Measurements from ENCODE around the gene AKAP8L.
"Not testable (repeated sequence)": the region's sequence is repeated elsewhere in the genome, so short reads cannot be mapped to it uniquely, and the experiment has no call there.

AKAP8L gene

DNA sequence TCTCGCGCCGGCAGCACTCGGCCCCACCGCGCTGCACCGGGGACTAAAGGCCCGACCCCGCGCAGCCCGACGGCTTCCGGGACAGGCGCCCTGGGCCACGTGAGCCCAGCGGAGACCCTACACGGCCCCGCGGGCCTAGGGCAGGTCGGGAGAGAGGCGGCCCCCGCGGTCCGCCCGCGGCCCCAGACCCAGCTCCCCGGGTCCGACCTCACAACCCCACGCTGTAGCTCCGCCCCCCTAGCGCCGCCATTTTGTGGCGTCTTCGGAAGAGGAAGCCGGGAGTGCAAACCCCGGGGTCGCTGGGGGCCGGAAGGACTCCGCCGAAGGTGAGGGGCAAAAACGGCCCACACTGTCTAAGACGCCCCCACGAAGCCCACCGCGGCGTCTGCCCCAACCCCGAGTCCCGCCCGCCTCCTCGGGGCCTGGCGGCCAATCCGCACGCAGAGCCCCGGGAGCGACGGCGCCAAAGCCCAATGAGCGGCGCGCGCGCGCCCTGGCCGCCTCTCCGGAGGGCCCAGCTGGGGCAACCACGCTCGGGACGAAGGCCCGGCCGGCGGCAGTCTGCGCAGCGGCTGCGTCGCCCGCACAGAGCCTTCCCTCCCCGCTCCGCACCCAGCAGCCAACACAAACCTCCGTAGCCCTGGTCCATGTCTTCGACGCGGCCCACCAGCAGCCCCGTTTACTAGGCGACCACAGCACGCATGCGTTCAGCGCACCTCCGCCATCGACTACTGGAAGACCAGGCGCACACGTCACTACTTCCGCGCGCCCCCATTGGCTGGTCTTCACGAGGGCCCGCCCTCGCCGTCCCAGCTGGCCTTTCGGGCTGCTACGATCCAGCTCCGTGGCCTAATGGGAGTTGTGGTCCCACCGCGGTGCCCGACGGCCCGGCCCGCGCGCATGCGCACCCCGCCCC, 39.4 kb downstream of the AKAP8L start, which contains the start of gene AKAP8:
Gene AKAP8 (minus strand): TSS at position 705 of the 916 bp plus-strand sequence. CDS start 56 bp downstream, at position 649.
- FAIRE-seq: no peak

DNA sequence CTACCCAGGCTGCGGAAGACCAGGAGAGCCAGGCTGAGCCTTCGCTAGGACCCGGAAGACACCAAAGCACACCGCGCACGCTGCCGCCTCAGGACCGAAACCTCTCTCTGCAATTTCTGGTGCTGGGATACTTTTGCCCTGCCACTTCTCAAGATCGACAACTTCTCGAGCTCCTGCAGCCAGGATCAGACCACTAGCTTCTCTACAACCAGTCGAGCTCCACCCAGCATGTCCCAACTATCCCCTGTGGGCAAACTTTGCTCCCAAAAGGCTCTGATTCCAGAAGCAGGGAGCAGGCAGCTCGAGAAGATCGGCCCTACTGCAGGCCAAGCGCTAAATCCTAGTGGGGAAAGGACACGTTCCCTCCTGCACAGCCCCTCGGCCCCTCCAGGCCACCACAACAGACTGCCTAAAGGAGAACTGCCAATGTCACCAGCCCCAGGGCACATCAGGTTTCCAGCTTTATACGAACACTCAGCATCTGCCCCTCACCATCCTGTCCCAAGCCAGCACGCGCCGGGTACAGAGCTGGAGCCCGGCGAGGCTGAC, 40.2 kb downstream of the AKAP8L start:
- no peak for FAIRE-seq

DNA sequence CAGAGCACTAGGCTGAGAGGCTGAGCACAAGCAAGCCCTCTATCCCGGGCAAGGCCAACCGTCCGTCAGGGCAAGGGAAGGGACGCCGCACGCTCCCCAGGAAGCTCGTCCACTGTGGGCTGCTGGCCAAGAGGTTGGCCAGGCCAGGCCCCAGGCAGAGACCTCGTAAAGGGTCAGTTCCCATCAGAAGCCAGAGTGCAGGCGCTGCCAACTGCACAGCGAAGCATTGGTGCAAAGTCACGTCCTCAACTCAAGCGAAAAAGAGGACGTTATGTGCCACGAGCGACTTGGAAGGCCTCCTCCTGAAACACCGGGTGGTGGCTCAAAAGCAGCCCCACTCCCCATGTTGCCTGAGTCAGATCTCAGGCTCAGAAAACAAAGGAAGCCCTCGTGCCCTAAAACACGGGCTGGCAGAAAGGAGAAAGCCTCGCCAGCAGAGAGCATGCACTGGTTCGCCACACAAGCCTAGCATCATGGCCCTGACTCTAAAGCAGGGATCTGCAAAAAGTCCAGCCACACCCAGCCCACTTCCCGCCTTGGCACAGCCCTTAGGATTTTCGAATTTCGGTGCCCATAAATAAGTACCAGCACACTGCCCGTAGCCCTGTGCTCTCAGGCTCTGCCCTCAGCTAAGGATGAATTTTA, 43.9 kb downstream of the AKAP8L start:
- no peak for FAIRE-seq

DNA sequence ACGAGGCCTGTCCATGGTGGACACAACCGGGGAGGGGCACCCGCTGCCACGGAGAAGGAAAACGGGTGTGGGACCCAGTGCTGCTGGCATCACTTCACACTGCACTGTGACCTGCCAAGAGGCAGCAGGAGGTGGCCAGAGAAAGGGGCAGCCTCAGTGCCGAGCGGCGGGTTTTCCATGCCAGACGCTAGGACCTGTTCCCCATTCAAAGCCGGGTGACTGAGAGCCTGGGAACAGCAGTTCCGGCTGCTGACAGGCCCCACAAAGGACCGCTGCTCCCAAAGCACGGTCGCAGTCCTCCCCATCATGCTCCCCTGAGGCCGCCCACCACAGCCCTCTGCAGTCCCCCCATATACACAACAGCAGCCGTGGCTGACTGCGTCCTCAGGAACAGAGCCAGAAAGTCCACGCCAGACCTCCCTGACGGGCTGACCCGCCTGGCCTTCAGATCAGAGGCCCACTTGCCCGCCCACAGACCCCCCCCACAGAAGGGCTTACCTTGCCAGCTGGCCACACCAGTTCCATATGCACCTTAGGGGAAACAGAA, 44.6 kb downstream of the AKAP8L start:
- FAIRE-seq: no peak

DNA sequence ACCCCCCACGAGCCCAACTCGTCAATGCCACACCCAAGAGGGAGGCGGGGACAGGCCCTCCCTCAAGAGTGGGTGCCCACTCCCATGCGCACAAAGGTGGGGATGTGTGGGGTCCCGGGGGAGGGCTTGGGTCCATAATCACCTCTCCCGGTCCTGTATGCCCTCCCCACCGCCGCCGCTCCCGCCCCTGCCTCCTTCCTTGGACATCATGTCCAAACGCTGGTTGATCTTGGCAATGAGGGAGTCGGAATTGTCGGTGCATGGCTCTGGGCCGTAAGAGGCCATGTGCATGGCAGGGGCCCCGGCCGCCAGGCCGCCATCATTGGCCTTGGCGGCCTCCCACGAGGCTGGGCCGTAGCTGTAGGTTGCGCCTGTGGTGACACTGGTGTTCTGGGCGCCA, 45.1 kb downstream of the AKAP8L start:
- no peak for FAIRE-seq

DNA sequence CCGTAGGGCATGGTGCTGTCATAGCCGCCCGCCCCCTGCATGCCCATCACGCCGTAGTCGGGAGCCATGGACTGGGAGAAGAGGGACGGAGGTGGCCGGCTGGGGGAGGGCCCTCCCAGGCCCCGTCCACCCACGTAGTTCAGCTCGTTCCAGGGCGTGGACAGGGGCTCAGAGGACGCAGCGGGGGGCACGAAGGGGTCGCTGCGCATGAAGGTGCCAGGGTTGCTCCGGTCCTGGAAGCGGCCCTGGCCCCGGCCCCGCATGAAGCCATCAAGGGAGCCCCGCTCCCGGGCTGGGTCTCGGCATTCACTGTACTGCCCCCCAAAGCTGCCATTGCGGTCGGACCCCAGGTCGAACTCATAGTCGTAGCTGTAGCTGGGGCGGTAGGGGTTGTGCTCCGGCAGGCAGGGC, 45.9 kb downstream of the AKAP8L start:
- no peak for FAIRE-seq

DNA sequence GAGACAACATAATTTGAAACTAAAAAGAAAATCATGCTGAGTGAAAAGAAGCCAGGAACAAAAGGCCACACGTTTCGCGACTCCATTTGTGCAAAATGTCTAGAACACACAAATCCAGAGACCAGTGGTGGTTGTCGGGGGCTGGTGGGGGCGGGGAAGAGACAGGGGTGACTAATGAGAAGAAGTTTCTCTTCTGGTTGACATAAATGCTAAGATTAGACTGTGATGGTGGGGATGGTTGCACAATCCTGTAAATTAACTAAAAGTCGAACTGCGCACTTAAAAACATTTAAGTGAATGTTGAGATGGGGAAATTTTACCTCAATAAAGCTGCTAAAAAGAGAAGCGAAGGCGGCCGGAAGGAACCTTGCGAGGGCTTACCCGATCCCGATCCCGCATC, 46.3 kb downstream of the AKAP8L start:
- FAIRE-seq: no peak

DNA sequence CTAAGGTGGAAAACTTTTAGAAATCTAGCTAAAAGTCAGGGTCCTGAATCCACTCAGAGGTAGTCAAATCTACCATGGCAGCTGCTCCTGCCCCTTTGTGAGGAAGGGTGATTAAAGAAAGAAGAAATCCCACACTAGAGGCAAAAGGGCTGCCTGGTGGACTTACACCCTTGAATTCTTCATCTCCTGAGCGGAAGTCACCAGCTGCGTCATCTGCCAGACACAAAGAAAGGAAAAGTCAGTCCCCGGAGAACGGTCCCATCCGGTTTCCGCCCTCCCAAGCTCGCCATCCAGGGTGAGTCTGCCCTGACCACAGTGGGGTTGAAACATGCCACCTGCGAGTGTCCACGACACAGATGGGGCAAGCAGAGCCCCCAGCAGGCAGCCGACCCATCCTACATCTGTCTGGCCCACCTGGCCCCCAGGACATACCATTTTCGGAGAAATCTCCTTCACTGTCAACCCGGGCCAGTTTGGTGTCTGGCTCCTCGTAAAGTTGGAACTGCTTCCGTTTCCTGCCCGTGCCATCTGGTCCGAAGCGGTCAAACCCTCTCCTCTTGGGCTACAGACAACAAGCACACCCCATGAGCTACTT, 46.9 kb downstream of the AKAP8L start:
- FAIRE-seq: no peak

DNA sequence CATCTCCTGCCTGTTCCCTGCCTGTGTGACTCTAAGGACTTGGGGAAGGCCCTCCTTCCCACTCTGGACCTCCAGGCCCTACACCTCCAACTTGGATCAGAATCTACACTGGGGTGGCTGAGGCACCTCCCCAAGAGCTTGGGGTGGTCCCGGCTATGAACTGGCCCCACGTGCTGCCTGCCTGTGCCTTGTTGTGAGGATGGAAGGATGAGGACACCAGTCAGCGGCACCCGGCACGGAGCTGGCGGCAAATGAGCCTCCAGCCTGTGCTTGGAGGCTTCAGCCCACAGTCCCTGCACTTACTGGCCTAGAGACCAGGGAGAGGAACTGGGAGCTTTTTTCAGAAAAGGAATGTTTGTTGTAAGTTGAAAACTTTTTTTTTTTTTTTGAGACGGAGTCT, 47.7 kb downstream of the AKAP8L start:
- no peak for FAIRE-seq

DNA sequence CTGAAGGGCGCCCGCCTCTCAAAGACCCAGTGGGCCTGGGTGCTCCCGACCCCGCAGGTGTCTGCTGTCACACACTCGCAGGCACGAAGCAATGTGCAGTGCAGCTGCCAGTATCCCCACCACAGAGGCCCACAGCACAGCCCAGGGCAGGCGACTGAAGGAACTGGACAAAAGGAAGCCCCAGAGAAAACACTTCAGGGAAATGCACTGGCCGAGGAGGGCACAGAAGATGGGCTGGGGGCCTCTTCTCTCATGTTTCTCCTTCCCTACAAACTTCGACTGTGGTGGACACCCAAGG, 49.2 kb downstream of the AKAP8L start:
- no peak for FAIRE-seq

DNA sequence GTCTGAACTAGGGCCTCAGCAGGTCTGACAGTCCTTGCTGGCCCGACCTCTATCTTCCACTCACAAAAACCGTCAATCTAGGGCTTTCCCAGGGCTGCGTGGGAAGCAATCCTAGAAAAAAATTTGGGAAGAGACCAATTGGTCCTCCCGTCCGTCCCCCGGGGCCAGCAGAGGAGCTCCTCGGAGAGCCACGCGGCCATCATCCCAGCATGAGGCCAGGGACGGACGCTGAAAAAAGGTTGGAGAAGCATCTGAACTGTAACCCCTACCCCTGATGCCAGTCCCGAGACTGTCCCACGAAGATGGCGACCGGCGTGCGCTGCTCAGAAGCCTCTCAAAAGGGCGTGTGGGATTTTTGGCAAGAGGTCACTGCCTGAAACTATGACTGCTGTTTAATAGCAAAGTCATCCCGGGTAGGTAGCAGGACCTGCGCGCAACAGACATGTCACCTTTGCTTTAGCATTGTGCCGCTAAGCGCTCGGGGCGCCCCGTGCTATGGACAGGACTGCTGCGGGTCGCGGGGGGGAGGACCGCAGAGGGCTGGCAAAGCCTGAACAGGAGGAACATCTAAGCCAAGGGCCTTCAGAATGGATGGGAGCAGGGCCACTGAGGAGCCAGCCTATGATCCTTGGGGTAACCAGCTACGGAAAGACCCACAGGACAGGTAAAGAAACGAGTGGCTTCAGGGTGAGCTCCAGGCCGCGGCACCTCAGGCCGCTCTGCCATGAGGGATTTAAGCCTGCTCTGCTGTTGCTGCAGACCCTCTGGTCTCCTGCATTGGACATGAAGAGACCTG, 49.8 kb downstream of the AKAP8L start:
- FAIRE-seq: no peak

DNA sequence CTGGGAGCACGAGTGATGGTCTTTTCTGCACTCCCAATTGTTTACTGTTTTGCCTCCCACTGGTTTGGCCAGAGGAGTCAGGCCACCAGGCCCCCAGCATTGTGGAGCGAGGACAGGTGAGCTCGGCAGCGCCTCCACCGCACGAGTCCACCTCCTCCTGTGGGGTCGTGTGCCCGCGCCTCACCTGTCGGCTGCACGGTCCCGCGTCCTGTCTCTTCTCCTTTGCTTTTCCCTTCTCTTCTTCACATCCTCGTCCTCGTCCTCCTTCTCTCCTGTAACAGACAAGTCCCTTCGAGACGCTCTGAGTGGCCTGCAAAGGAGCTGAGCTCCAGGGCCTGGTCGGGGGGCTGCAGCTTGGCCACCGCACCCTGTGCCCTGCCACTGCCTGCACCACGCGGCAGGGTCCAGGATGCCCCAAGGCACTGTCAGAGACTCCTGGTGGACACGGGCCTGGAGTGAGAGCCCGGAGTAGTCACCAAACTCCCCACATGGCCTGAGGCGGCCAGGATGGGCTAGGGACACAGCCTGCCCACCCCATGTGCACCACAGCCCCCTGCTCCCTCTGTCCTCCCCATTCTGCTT, 50.6 kb downstream of the AKAP8L start:
- no peak for FAIRE-seq

DNA sequence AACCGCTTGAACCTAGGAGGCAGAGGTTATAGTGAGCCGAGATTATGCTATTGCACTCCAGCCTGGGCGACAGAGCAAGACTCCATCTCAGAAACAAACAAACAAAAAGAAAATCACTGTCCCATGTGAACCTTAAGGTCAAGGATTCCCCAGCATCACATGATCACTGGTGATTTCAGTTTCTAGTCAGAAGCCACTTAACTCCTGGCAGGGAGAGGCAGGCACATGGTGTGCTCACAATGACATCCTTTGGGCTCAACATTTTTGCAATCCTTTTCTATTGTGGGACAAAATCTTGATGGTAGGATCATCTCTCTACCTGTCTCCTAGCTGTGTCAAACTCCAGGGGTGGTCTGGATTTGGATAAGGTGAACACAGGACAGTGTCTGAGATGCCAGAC, 51.3 kb downstream of the AKAP8L start:
- no peak for FAIRE-seq

DNA sequence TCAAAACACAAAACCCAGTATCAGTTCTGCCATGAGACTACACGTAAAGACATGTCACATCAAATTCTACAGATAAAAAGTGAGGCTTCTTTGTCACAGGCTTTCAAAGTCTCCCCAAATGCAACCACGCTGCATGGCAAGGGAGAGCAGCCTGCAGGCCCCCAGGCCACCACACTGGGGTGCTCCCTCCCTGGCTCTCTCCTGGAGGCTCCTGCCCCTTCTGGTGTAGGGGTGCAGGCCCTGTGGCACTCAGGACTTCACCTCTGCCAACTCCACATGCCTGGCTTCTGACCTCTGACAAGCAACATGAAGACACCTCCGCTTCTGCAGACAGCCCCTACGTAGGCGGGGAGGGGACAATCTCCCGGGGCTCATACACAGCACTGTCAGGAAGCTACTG, 53.5 kb downstream of the AKAP8L start:
- FAIRE-seq: no peak

DNA sequence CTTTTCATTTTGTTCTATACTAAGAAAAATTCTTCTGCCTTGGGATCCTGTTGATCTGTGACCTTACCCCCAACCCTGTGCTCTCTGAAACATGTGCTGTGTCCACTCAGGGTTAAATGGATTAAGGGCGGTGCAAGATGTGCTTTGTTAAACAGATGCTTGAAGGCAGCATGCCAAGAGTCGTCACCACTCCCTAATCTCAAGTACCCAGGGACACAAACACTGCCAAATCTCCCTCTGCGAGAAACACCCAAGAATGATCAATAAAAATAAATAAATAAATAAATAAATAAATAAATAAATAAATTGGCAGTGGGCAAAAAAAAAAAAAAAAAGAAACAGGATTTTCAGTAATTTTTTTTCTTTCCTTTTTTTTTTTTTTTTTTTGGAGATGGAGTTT, 55.0 kb downstream of the AKAP8L start:
- FAIRE-seq: not testable (repeated sequence)

DNA sequence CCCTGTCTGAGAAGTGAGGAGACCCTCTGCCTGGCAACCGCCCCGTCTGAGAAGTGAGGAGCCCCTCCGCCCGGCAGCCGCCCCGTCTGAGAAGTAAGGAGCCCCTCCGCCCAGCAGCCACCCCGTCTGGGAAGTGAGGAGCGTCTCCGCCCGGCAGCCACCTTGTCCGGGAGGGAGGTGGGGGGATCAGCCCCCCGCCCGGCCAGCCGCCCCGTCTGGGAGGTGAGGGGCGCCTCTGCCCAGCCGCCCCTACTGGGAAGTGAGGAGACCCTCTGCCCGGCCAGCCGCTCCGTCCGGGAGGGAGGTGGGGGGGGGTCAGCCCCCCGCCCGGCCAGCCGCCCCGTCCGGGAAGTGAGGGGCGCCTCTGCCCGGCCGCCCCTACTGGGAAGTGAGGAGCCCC, 55.7 kb downstream of the AKAP8L start:
- not testable (repeated sequence) for FAIRE-seq

DNA sequence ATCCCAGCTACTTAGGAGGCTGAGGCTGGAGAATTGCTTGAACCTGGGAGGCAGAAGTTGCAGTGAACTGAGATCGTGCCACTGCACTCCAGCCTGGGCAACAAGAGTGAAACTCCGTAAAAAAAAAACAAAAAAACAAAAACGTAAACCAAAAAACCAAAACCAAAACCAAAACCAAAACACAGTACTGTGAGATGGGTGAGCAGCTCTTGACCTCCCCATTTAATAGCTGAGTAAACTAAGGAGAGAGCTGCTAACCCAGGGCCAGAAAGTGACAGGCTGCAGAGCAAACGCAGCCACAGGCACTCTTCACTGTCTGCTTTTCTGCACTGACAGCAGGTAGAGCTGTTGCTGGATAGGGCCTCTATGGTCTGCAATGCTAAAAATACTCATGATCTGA, 58.8 kb downstream of the AKAP8L start:
- FAIRE-seq: not testable (repeated sequence)

DNA sequence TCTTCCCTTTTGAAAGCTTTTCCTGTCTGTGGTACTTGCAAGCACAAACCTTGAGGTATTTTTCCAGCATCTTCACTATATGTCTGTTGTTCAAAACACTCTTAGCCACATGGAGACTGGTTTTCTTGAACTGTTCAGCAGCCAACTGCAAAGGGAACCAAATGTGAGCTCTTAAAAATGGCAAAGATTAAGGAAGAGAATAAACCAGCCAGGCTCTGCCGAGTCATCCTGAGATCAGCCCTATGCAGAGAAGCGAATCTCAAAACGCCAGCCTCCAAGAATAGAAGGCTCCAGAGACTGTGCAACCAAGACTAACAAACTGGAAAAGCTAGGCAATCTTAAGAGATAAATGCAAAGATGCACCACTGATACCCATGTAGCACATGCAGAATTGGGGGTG, 59.9 kb downstream of the AKAP8L start:
- FAIRE-seq: no peak

DNA sequence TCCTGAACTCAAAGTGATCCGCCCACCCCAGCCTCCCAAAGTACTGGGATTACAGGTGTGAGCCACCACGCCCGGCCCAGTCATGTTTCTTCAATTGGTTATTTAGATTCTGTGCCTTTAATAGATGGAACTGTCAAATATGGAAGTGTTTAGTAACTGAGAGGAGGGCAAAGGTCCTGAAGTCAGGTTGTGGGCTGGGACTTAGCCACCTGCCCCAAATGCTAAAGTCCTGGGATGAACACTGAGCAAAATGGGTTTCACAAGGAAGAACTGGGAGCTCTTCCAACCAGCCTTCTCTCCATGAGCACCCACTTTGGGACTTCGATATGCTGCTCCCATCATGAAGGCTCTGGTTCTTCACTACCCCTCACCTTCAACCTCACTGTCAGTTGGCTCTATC, 60.9 kb downstream of the AKAP8L start:
- no peak for FAIRE-seq

DNA sequence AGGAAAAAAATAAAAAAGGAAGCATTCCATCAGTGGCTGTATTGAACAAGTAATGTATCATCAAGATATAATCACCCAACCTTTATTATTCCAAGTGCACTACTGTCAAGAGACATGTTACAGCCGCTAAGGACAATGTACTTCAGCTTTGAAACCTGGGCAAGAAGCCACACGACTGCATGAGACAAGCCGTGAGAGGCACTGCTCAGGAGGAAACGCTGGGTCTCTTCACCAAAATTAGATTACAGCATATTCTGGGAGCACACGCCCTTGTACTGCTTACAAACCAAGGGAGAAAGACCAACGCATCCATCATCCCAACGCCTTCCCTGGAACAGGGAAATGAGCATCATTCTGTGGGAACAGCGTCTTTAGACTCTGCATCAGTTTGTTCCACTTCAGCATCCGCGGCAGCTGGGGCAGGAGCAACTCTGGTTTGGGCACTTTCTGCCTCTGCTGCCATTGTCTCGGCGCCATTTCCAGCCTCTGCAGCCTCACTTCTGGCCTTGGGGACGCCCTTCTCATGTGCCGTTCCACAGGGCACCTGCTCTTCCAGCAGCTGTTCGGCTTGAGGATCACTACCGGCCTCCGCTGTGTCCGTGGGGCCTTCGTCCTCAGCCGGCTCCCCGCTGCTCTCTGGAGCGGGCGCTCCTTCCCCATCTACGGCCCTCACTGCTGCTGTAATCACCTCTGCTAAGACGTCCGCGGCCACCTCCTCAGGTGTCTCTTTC, 64.1 kb downstream of the AKAP8L start:
- FAIRE-seq: no peak

DNA sequence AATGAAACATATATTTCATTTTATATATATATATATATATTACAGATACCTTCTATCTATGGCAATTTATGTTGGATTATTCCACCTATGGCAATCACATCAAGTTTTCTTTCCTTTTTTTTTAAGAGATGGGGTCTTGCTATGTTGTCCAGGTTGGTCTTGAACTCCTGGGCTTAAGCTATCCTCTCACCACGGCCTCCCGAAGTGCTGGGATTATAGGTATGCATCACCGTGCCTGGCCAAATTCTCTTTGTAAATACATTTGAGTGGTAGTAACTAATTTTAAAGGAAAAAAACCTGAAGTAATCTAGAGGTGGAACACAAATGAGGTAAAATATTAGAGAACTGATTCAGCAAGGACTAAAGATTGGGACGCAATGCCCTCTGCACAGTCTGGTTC, 64.9 kb downstream of the AKAP8L start:
- FAIRE-seq: no peak

DNA sequence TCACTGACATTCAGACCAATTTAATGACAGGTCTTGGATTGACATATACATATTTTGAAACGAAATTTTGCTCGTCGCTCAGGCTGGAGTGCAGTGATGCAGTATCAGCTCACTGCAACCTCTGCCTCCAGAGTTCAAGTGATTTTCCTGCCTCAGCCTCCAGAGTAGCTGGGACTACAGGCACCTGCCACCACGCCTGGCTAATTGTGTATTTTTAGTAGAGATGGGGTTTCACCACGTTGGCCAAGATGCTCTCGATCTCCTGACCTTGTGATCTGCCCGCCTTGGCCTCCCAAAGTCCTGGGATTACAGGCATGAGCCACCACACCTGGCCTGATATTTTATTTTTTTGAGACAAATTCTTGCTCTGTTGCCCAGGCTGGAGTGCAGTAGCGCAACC, 66.3 kb downstream of the AKAP8L start:
- not testable (repeated sequence) for FAIRE-seq
